Gastrocnemius medialis (tissue), 4 donors: ENCODE data around the gene STON2. TPM values are rescaled to one million over a fixed set of nuclear protein-coding genes. Genes with fewer than 3 reads are reported as not detected.

Experiments used
- ATAC-seq, 2 donors: fragments of 150-250 bp; one replicate each; pipeline ENCODE4 v1.9.1; 2016
- DNase-seq, 2 donors: peaks; one replicate each; pipeline ENCODE4 v3.0.0-alpha.2; 2019
- H3K27ac ChIP-seq, 4 donors: fragments of 200-600 bp; sonication (generic); 1 replicate in 1 of 4; 2 replicates in 3 of 4; pipeline ENCODE4 v1.5.1; 2016 to 2018; ENCODE audit warnings: mild to moderate bottlenecking in 2 of 4, moderate library complexity in 1 of 4
- H3K27me3 ChIP-seq, 3 donors: fragments of 200-600 bp; sonication (generic) in 2 of 3; 1 replicate in 1 of 3; 2 replicates in 2 of 3; pipeline versions ENCODE4 v1.5.1 to v1.6.0; 2016 to 2019; ENCODE audit warnings: mild to moderate bottlenecking in 1 of 3, moderate library complexity in 1 of 3
- H3K36me3 ChIP-seq, 2 donors: fragments of 200-600 bp; sonication (generic) in 1 of 2; one replicate each; pipeline ENCODE4 v1.5.1; 2017 to 2018
- H3K4me1 ChIP-seq, 2 donors: fragments of 200-600 bp; sonication (generic) in 1 of 2; one replicate each; pipeline ENCODE4 v1.5.1; 2016 to 2017; ENCODE audit warnings: mild to moderate bottlenecking in 2 of 2
- H3K4me3 ChIP-seq, 4 donors: fragments of 200-600 bp; sonication (generic) in 3 of 4; 1 replicate in 1 of 4; 2 replicates in 3 of 4; pipeline ENCODE4 v1.5.1; 2016 to 2019; ENCODE audit warnings: mild to moderate bottlenecking in 2 of 4
- H3K9me3 ChIP-seq, 3 donors: fragments of 200-600 bp; sonication (generic) in 2 of 3; 1 replicate in 1 of 3; 2 replicates in 2 of 3; pipeline ENCODE4 v1.5.1; 2016 to 2019
- CTCF ChIP-seq, 5 experiments: fragments of 450-650 bp in 3 of 5; fragments of 200-600 bp in 2 of 5; sonication (generic) in 2 of 5; IDR thresholded peaks in 4 of 5; conservative IDR thresholded peaks in 1 of 5; 1 replicate in 4 of 5; 2 replicates in 1 of 5; pipeline ENCODE4 v1.5.1; 2016 to 2019; ENCODE audit warnings: antibody characterized with exemption in 5 of 5, mild to moderate bottlenecking in 3 of 5, moderate library complexity in 3 of 5
- POLR2A ChIP-seq, 2 donors: fragments of 450-650 bp; IDR thresholded peaks; one replicate each; pipeline ENCODE4 v1.6.1; 2017; ENCODE audit warnings: antibody characterized with exemption in 2 of 2, mild to moderate bottlenecking in 2 of 2, moderate library complexity in 2 of 2
- in situ Hi-C, 4 donors: fragments of 200-750 bp; cut with MboI; loops; one replicate each; pipeline versions ENCODE4 v1.15.0 to v1.8.0; 2017; ENCODE audit warnings: low sequenced_read_pairs in 4 of 4
- intact Hi-C: fragments of 100-400 bp; cut with DNase I; formaldehyde crosslinking; loops from one replicate; pipeline ENCODE4 v1.15.1; 2023; ENCODE audit warnings: low total_unique reads
- total RNA-seq, 4 donors: library from RNA; depleted of rRNA; stranded (reverse); fragments of >200 nt; gene quantifications; one replicate each; pipeline versions ENCODE4 v1.1.0 to v1.2.3, GENCODE V29; 2016

Gene STON2
- total RNA-seq, 4 donors from 2014 or later: 60.2 to 198 (median 161) TPM

GRCh38 chr14:81394739-81395138 is 5.4 kb downstream of the STON2 start:
- Histone ChIP-seq H3K4me3 (no peak overlapping the region), H3K27ac (no peak overlapping the region), H3K36me3 (peaks cover 0 to 21% of the 10 kb centered on the region in 2 donors), H3K9me3 (no peaks in the 10 kb centered on the region), H3K4me1 (peaks cover 9 to 10% of the 10 kb centered on the region in 2 donors), H3K27me3 (no peaks in the 10 kb centered on the region)
- DNase-seq (no peak), ATAC-seq (no peak)
- no peak for TF ChIP-seq POLR2A (IDR thresholded peaks at IDR 0.05)
- no peak for TF ChIP-seq CTCF (IDR thresholded peaks at IDR 0.05 in 4 of 5, conservative IDR thresholded peaks at IDR 0.05 in 1 of 5)
- intact Hi-C loops: no loop called here
- in situ Hi-C loops: no loop called here

- no peak for ATAC-seq
- Histone ChIP-seq H3K9me3 (no peaks in the 10 kb centered on the region), H3K4me3 (no peak overlapping the region), H3K4me1 (peaks cover 0 to under 1% of the 10 kb centered on the region in 2 donors), H3K27ac (no peak overlapping the region), H3K27me3 (no peaks in the 10 kb centered on the region), H3K36me3 (peaks cover 0 to 19% of the 10 kb centered on the region in 2 donors)
- in situ Hi-C loops (no loop called here), intact Hi-C loops (no loop called here)
- DNase-seq: no peak
- TF ChIP-seq CTCF (IDR thresholded peaks at IDR 0.05 in 4 of 5, conservative IDR thresholded peaks at IDR 0.05 in 1 of 5) (no peak), POLR2A (IDR thresholded peaks at IDR 0.05) (no peak)
These were observed 7.0 kb downstream of the STON2 start for GRCh38 chr14:81392976-81393643.

GRCh38 chr14:81392052-81392451 is 8.1 kb downstream of the STON2 start:
- in situ Hi-C loops (no loop called here), intact Hi-C loops (no loop called here)
- Histone ChIP-seq H3K27ac (no peak overlapping the region), H3K4me1 (no peaks in the 10 kb centered on the region), H3K9me3 (no peaks in the 10 kb centered on the region), H3K36me3 (peaks cover 0 to 10% of the 10 kb centered on the region in 2 donors), H3K27me3 (no peaks in the 10 kb centered on the region), H3K4me3 (no peak overlapping the region)
- DNase-seq (no peak), ATAC-seq (no peak)
- TF ChIP-seq POLR2A (IDR thresholded peaks at IDR 0.05) (no peak), CTCF (IDR thresholded peaks at IDR 0.05 in 4 of 5, conservative IDR thresholded peaks at IDR 0.05 in 1 of 5) (no peak)

GRCh38 chr14:81390696-81391095 is 9.4 kb downstream of the STON2 start:
- H3K4me1 ChIP-seq: no peaks in the 10 kb centered on the region
- H3K4me3 ChIP-seq: no peak overlapping the region
- ATAC-seq: no peak
- no peaks in the 10 kb centered on the region for H3K9me3 ChIP-seq
- no peak for DNase-seq
- H3K27ac ChIP-seq: no peak overlapping the region
- intact Hi-C loops (no loop called here), in situ Hi-C loops (no loop called here)
- peaks cover 0 to 10% of the 10 kb centered on the region in 2 donors for H3K36me3 ChIP-seq
- H3K27me3 ChIP-seq: no peaks in the 10 kb centered on the region
- TF ChIP-seq POLR2A (IDR thresholded peaks at IDR 0.05) (no peak), CTCF (IDR thresholded peaks at IDR 0.05 in 4 of 5, conservative IDR thresholded peaks at IDR 0.05 in 1 of 5) (no peak)

GRCh38 chr14:81388336-81388735 is 11.8 kb downstream of the STON2 start:
- no peak overlapping the region for H3K4me3 ChIP-seq
- in situ Hi-C loops (no loop called here), intact Hi-C loops (loop anchor here (5.0 kb wide), 1 partner anchor 76 kb away; no protein-coding TSS in a partner anchor)
- H3K9me3 ChIP-seq: no peaks in the 10 kb centered on the region
- no peaks in the 10 kb centered on the region for H3K36me3 ChIP-seq
- H3K4me1 ChIP-seq: no peaks in the 10 kb centered on the region
- H3K27ac ChIP-seq: no peak overlapping the region
- TF ChIP-seq POLR2A (IDR thresholded peaks at IDR 0.05): no peak
- no peak for TF ChIP-seq CTCF (IDR thresholded peaks at IDR 0.05 in 4 of 5, conservative IDR thresholded peaks at IDR 0.05 in 1 of 5)
- no peaks in the 10 kb centered on the region for H3K27me3 ChIP-seq
- no peak for DNase-seq
- ATAC-seq: no peak
